Right cardiac atrium (tissue), 5 donors: Measurements from ENCODE around the gene OSBPL10. TPM values are rescaled to one million over a fixed set of nuclear protein-coding genes. Genes with fewer than 3 reads are reported as not detected.

ENCODE experiments used
- ATAC-seq, 2 donors: fragments of 200-7000 bp; cut with Tn5 transposase; one replicate each; pipeline versions ENCODE4 v1.8.0 to v1.9.1; 2020; ENCODE audit warnings: moderate library complexity in 2 of 2, mild to moderate bottlenecking in 1 of 2
- DNase-seq, 3 donors: peaks; one replicate each; pipeline ENCODE4 v3.0.0-alpha.2; 2020
- H3K27ac ChIP-seq: one replicate; pipeline ENCODE4 v1.5.1; 2013; ENCODE audit warnings: mild to moderate bottlenecking, low read length, control low read depth, moderate library complexity
- H3K27me3 ChIP-seq: one replicate; pipeline ENCODE4 v1.6.1; 2013; ENCODE audit not compliant: control insufficient read depth, insufficient read depth
- H3K4me1 ChIP-seq: one replicate; pipeline ENCODE4 v1.6.1; 2013; ENCODE audit warnings: low read length; ENCODE audit not compliant: control insufficient read depth, insufficient read depth
- H3K4me3 ChIP-seq: one replicate; pipeline ENCODE4 v1.5.1; 2013; ENCODE audit warnings: low read length, control low read depth
- H3K9me3 ChIP-seq: one replicate; pipeline ENCODE4 v1.6.1; 2013; ENCODE audit warnings: low read length; ENCODE audit not compliant: control insufficient read depth
- whole genome bisulfite sequencing: extraction: QIAGEN DNeasy Blood & Tissue Kit; methylation state at CpG from one replicate; pipeline ENCODE4 v1.1.7; 2013; 5-methylcytosine and 5-hydroxymethylcytosine counted together
- intact Hi-C, 4 donors: fragments of 100-400 bp; cut with DNase I; formaldehyde crosslinking; loops; one replicate each; pipeline versions ENCODE4 v1.11.0 to v1.14.0; 2022 to 2023
- polyA plus RNA-seq: library from polyadenylated mRNA; stranded (reverse); fragments of 200-250 nt; gene quantifications from one replicate; pipeline ENCODE4 v1.2.3, GENCODE V29; 2013
- total RNA-seq, 4 donors: library from RNA; stranded (reverse); fragmentation: NEBNext Ultra II Directional; extraction: Animal tissue kit (Norgen Biotek cat#: 25700); gene quantifications; one replicate each; pipeline ENCODE4 v1.2.1, GENCODE V29; 2021
- donor health status: healthy with polysubstance abuse.
- donor health status: DM: no; HTN: yes; CAD: no.
- donor health status: DM: no; HTN: no; CAD: no.
- donor health status: DM: no; HTN: yes; CAD: no; lungs with severe emphysema.
- donor health status: DM: yes; HTN: yes; CAD: no.

The OSBPL10 gene
- total and polyA plus RNA-seq, 5 donors = 2.2 to 5.9 (median 4.9) TPM

DNA sequence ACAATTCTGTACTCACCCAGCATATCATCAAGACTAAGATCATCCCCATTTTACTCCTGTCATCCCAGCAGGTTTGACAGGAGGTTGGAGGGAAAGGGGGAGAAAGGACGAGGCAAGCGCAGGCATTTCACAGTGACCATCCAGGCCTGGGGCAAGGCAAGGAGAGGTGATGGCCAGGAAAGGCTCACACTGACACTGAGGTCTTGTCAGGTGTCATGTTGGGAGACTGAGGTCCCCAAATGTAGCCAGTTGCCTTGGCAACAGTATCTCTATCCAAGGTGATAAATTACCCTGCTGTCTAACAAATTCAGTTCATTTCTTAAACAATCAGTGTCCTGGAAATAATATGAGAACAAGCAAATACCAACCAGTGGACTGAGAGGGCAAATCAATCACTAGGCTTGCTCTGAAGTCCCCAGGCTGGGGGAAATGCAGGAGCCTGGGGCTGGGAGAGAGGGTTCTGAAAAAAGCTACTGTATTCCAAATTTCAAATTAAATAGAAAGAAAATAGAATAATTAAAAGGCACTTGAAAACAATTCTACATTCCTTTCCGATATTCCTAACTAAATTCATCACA lies 172.8 kb downstream of the OSBPL10 start:
- intact Hi-C loops = no loop called here
- H3K27me3 ChIP-seq = no peaks in the 10 kb centered on the region
- WGBS = 93% methylated on average over 3 of the region's 3 CpGs
- no peaks in the 10 kb centered on the region for H3K9me3 ChIP-seq
- no peaks in the 10 kb centered on the region for H3K4me1 ChIP-seq
- H3K27ac ChIP-seq = no peak overlapping the region
- no peak for ATAC-seq
- H3K4me3 ChIP-seq = no peak overlapping the region
- no peak for DNase-seq

DNA sequence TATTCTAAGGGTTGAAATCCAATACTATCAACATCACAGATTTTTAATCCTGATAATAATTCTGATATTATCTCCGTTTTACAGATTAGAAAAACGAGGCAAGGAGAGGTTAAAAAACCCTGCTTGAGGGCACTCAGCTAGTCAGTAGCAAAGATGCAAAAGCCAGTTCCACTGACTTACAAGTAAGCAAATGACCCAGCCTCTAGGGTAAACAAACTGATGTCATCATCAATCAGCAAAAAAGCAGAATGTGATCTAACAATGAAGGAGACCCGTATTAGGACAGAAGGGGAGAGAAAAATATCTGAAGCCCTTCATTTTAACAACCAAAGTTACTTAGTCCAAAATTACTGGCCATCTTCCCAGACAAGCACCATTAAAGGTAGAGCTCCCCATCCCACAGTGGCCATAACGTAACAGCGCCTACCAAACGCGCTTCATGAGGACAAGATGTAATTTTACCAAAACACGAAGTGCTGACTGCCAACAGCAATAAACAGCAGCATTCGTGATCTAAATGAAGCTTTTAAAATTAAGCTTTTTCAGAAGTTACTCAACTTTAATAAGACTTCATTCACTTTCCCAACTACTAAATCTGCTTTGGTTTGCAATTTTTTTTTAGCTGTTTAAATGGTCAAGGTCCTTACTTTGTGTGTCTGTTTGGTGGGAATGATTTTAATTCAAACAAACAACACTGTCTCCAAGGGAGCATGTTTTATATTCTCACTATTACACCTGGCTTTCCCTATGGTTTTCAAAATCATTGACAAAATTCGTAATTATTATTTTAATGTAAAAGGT lies 176.6 kb downstream of the OSBPL10 start:
- ATAC-seq (no peak), DNase-seq (no peak)
- Histone ChIP-seq H3K9me3 (no peaks in the 10 kb centered on the region), H3K4me3 (no peak overlapping the region), H3K27ac (no peak overlapping the region), H3K27me3 (no peaks in the 10 kb centered on the region), H3K4me1 (no peaks in the 10 kb centered on the region)
- WGBS = 69% methylated on average over 10 of the region's 10 CpGs
- intact Hi-C loops = no loop called here

DNA sequence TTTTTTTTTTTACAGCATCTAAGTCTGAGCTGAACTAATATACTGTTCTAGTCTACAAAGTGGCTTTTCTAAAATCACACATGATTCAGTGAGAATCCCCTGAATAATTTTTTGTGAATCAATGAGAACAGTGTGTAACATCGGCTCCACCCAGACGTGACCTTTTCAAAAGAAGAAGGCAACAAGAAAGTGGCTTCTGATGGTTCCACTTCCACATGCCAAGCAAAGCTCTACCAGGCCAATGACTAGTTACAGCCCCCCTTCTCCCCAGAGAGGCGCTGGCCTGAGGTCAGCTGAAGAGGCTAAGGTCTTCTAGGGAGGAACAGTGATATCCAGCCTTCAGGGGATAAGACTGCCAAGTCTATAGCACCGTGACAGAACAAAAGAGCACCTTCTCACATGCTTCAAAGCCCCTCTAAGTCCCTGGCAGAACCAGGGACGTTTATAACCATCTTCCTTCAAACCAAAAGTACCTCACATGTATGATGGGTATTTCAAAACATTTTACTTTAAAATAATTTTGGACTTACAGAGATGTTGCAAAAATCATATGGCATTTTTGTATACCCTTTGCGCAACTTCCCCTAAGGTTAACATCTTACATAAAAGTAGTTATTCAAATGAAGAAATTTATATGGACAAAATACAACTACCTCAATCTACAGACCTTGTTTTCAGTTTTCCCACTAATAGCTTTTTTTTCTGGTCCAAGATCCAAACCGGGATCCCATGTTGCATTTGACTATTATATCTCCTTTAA lies 177.9 kb downstream of the OSBPL10 start:
- Histone ChIP-seq H3K9me3 (no peaks in the 10 kb centered on the region), H3K4me3 (no peak overlapping the region), H3K27ac (no peak overlapping the region), H3K4me1 (no peaks in the 10 kb centered on the region), H3K27me3 (no peaks in the 10 kb centered on the region)
- intact Hi-C loops = no loop called here
- DNase-seq (no peak), ATAC-seq (no peak)
- WGBS = 83% methylated on average over 7 of the region's 7 CpGs

DNA sequence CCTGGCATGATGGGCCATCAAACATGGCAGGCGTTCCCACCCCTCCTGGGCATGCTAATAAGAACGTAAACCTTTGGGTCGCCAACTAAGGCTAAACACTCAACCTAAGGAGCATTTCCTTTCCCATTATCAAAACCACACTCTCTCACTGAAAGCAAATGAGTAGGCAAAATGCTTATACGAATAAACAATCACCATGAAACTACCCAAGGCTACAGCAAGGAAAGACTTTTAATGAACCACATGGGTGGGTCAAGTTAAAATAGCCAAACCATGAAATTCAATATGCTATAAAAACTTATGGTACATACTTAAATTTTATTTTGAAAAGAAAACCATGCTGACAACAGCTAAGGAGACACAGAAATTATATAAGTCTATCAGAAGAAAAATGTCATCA lies 180.6 kb downstream of the OSBPL10 start:
- H3K9me3 ChIP-seq = no peaks in the 10 kb centered on the region
- 97% methylated on average over 4 of the region's 4 CpGs for WGBS
- no peak overlapping the region for H3K27ac ChIP-seq
- H3K4me1 ChIP-seq = no peaks in the 10 kb centered on the region
- intact Hi-C loops = no loop called here
- DNase-seq (no peak), ATAC-seq (no peak)
- no peak overlapping the region for H3K4me3 ChIP-seq
- H3K27me3 ChIP-seq = no peaks in the 10 kb centered on the region

DNA sequence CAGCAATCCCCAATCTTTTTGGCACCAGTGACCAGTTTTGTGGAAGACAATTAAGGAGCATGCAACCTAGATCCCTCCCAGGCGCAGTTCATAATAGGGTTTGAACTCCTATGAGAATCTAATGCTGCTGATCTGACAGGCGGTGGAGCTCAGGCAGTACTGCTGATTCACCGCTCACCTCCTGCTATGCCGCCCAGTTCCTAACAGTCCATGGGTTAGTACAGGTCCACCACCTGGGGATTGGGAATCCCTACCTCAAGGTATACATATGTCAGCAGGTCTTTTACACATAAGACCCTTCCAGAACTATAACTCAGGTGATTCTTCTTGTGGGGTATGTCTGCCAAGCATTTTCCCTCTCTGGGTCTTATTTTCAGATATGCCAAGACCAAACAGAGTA lies 182.2 kb downstream of the OSBPL10 start:
- Histone ChIP-seq H3K4me3 (no peak overlapping the region), H3K9me3 (no peaks in the 10 kb centered on the region), H3K27ac (no peak overlapping the region), H3K27me3 (no peaks in the 10 kb centered on the region), H3K4me1 (no peaks in the 10 kb centered on the region)
- intact Hi-C loops = no loop called here
- WGBS = 96% methylated on average over 4 of the region's 4 CpGs
- no peak for DNase-seq
- ATAC-seq = no peak

DNA sequence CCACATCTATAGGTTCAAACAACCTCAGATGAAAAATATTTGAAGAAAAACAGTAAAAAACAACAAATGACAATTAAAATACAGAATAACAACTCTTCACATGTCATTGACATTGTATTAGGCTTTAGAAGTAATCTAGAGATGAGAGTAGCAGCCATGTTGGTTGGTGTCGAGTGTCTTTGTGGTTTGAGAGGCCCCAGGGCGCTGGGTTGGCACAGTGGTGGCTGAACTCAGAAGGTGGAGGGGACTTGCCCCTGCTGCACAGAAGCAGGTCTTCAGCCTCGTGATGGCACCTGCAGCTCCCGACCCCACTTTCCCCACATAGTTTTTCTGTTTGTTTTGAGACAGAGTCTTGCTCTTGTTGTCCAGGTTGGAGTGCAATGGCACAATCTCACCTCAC lies 187.2 kb downstream of the OSBPL10 start:
- WGBS = 95% methylated on average over 4 of the region's 4 CpGs
- intact Hi-C loops = no loop called here
- DNase-seq = no peak
- H3K27me3 ChIP-seq = no peaks in the 10 kb centered on the region
- H3K4me1 ChIP-seq = no peaks in the 10 kb centered on the region
- H3K9me3 ChIP-seq = no peaks in the 10 kb centered on the region
- no peak for ATAC-seq
- no peak overlapping the region for H3K27ac ChIP-seq
- no peak overlapping the region for H3K4me3 ChIP-seq

DNA sequence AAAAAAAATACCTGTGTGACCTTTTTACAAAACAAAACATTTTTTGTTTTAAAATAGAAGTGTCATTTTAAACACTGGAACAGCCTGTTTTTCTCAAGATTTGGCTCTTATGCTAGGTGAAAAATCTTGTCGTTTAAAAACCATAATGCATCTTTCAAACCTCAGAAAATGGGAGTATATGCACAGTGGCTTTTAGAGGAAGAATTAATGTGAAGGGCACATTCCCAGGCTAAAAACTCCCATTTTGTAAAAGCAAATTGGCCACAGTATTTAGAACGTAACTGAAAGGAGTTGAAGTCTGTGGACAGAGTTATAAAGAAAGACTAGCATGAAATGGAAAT lies 190.0 kb downstream of the OSBPL10 start:
- no peak for DNase-seq
- no peaks in the 10 kb centered on the region for H3K27me3 ChIP-seq
- H3K4me1 ChIP-seq = no peaks in the 10 kb centered on the region
- H3K27ac ChIP-seq = no peak overlapping the region
- intact Hi-C loops = no loop called here
- 73% methylated on average over 2 of the region's 2 CpGs for WGBS
- H3K4me3 ChIP-seq = no peak overlapping the region
- H3K9me3 ChIP-seq = no peaks in the 10 kb centered on the region
- no peak for ATAC-seq

DNA sequence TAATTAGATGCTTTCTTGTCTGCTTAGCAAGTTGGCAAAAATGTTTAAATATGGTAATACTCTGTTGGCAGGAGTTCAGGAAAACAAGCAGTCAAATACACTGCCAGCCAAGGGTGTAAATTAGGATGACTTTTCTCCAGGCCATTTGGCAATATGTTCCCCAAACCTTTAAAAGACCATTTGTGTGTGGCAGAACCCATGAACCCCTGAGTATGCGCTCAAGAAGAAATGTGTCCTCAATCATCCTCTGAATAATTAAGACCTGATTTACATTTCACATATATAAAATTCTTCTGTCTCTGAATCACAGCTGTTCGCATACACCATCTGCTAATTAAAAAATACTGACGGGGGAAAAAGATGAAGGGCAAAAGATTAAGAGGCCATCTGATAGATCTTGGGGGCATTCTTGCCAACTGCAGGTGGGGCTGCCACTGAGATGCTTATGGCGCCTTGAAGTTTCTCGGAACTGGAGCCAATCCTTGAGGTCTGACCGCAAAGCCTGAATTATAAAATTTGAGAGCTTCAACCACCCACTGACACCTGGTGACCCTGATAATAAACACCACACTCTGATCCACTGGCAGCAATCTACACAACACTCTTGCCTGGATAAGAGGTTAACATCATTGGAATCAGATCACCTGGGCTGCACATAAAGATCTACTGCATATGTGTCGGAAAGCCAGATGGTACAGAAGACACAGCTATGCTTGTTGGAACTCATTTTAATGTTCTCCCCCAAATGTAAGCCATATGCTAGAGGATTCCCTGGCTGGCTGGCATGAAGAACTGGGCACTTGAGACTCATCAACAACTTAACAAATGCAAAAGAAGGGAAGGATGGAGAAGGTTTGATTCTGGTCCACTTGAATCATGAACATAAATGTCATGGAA lies 190.6 kb downstream of the OSBPL10 start:
- Histone ChIP-seq H3K4me3 (no peak overlapping the region), H3K4me1 (no peaks in the 10 kb centered on the region), H3K9me3 (no peaks in the 10 kb centered on the region), H3K27ac (no peak overlapping the region), H3K27me3 (no peaks in the 10 kb centered on the region)
- intact Hi-C loops = no loop called here
- WGBS = 96% methylated on average over 7 of the region's 7 CpGs
- no peak for ATAC-seq
- DNase-seq = no peak

DNA sequence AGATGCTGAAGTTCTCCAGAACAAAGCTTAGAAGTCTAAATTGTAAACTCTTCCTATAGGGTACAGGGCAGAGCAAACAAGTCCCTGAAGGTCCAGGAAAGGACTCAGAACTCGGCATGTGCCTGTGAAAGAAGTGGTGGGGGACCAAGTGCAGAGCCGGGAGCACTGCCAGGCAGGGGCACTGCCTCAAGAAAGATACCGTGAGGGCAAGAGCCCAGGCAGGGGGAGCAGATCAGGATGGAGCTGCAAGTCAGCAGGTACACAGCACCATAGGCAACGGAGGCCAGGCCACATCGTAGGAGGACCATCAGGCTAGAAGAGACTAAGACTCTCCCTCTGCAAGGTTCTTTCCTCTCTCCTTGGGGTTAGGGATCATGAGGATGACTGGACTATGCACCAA lies 191.6 kb downstream of the OSBPL10 start:
- H3K27me3 ChIP-seq = no peaks in the 10 kb centered on the region
- H3K9me3 ChIP-seq = no peaks in the 10 kb centered on the region
- no peak overlapping the region for H3K4me3 ChIP-seq
- no peaks in the 10 kb centered on the region for H3K4me1 ChIP-seq
- no peak overlapping the region for H3K27ac ChIP-seq
- no peak for DNase-seq
- 94% methylated on average over 5 of the region's 5 CpGs for WGBS
- intact Hi-C loops = no loop called here
- no peak for ATAC-seq

DNA sequence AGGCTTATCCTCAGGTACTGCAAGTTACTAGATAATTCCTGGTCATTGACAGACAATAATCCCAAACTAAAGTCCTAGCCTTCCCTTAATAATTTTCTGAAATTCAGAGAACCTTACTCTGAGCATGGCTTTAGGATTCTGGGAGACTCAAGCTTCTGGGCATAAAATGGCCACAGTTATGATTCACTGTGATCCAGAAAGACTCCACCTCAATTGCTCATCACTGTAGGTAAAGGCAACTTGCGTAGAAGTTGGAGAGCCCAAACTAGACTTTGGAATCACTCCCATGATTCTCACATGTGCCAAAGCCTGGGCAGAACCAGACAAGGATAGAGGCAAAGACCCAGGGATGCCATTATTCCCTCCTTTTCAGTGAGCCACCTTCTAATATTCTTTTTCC lies 195.3 kb downstream of the OSBPL10 start:
- Histone ChIP-seq H3K27ac (no peak overlapping the region), H3K4me3 (no peak overlapping the region), H3K9me3 (no peaks in the 10 kb centered on the region), H3K4me1 (no peaks in the 10 kb centered on the region), H3K27me3 (no peaks in the 10 kb centered on the region)
- ATAC-seq (no peak), DNase-seq (no peak)
- intact Hi-C loops = no loop called here
- WGBS = 98% methylated on average over 1 of the region's 1 CpG

DNA sequence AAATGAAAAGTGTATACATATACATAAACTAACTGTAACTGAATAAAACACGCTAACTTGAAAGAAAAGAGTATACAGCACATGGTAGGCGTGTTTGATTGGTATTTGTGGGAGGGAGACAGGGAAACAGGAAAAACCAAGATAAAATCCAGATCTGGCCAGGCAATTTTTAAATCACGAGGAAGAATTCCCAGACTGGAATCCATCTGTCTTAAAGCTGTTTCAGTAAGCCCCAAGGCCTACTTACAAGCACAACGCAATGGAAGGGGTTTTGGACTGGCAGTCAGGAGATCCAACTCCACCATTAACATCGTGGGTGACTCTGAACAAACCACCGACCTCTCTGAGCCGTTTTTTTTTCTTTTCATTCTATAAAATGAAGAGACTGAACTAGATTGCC lies 195.8 kb downstream of the OSBPL10 start:
- 63% methylated on average over 7 of the region's 7 CpGs for WGBS
- intact Hi-C loops = no loop called here
- no peak overlapping the region for H3K27ac ChIP-seq
- DNase-seq (no peak), ATAC-seq (no peak)
- no peaks in the 10 kb centered on the region for H3K27me3 ChIP-seq
- H3K4me1 ChIP-seq = no peaks in the 10 kb centered on the region
- no peaks in the 10 kb centered on the region for H3K9me3 ChIP-seq
- H3K4me3 ChIP-seq = no peak overlapping the region
